Astrocyte (in vitro differentiated cells and primary cell): ENCODE results near the gene IQCN. TPM values are rescaled to one million over a fixed set of nuclear protein-coding genes. Genes with fewer than 3 reads are reported as not detected.

Source experiments
- DNase-seq: peaks from one replicate; pipeline ENCODE4 v3.0.0-alpha.2; 2010; ENCODE audit warnings: low read depth
- FAIRE-seq: peaks from 2 replicates; lab custom pipeline; 2011; peaks lifted over from hg19 to GRCh38; lab: Jason Lieb, UNC
- H2AFZ ChIP-seq: 2 replicates; pipeline ENCODE4 v1.6.0; 2012; ENCODE audit warnings: low read depth, low read length, inconsistent platforms
- H3K27ac ChIP-seq: 2 replicates; pipeline ENCODE4 v1.5.1; 2011; ENCODE audit warnings: low read depth, low read length, inconsistent platforms
- H3K27me3 ChIP-seq: 2 replicates; pipeline ENCODE4 v1.6.0; 2011; ENCODE audit warnings: low read length, inconsistent platforms; ENCODE audit not compliant: insufficient read depth
- H3K36me3 ChIP-seq: 2 replicates; pipeline ENCODE4 v1.5.1; 2011; ENCODE audit warnings: low read length, inconsistent platforms; ENCODE audit not compliant: insufficient read depth
- H3K4me1 ChIP-seq: 2 replicates; pipeline ENCODE4 v1.5.1; 2011; ENCODE audit warnings: low read length, inconsistent platforms; ENCODE audit not compliant: insufficient read depth
- H3K4me2 ChIP-seq: 2 replicates; pipeline ENCODE4 v1.6.0; 2012; ENCODE audit warnings: low read length, inconsistent platforms
- H3K4me3 ChIP-seq: 2 replicates; pipeline ENCODE4 v1.5.1; 2011; ENCODE audit warnings: low read depth, mild to moderate bottlenecking, low read length, inconsistent platforms; ENCODE audit not compliant: insufficient read depth
- H3K79me2 ChIP-seq: 2 replicates; pipeline ENCODE4 v1.6.0; 2012; ENCODE audit warnings: mild to moderate bottlenecking, low read length, inconsistent platforms; ENCODE audit not compliant: insufficient read depth
- H3K9ac ChIP-seq: 2 replicates; pipeline ENCODE4 v1.6.0; 2012; ENCODE audit warnings: mild to moderate bottlenecking, low read length, inconsistent platforms
- H3K9me3 ChIP-seq: 2 replicates; pipeline ENCODE4 v1.5.1; 2012; ENCODE audit warnings: low read depth, mild to moderate bottlenecking, low read length, inconsistent platforms; ENCODE audit not compliant: insufficient read depth
- H4K20me1 ChIP-seq: 2 replicates; pipeline ENCODE4 v1.6.0; 2012; ENCODE audit warnings: low read length, inconsistent platforms; ENCODE audit not compliant: insufficient read depth
- H3K27ac Mint-ChIP-seq: one replicate; pipeline ENCODE4 v1.8.0; 2021; ENCODE audit warnings: mild to moderate bottlenecking, mixed read lengths; ENCODE audit not compliant: unreplicated experiment
- H3K27me3 Mint-ChIP-seq: one replicate; pipeline ENCODE4 v1.8.0; 2021; ENCODE audit warnings: low read depth, mixed read lengths; ENCODE audit not compliant: unreplicated experiment
- H3K36me3 Mint-ChIP-seq: one replicate; pipeline ENCODE4 v1.8.0; 2021; ENCODE audit warnings: low read depth, mixed read lengths; ENCODE audit not compliant: unreplicated experiment
- H3K4me1 Mint-ChIP-seq: one replicate; pipeline ENCODE4 v1.8.0; 2021; ENCODE audit warnings: low read depth, mixed read lengths; ENCODE audit not compliant: unreplicated experiment
- H3K4me3 Mint-ChIP-seq: one replicate; pipeline ENCODE4 v1.8.0; 2021; ENCODE audit warnings: mild to moderate bottlenecking, moderate library complexity, mixed read lengths; ENCODE audit not compliant: unreplicated experiment
- H3K9me3 Mint-ChIP-seq: one replicate; pipeline ENCODE4 v1.8.0; 2021; ENCODE audit warnings: mild to moderate bottlenecking, mixed read lengths; ENCODE audit not compliant: unreplicated experiment
- CTCF ChIP-seq: IDR thresholded peaks from 2 replicates; pipeline ENCODE4 v1.5.1; 2011; ENCODE audit warnings: low read depth, mild to moderate bottlenecking, inconsistent platforms, low read length, moderate library complexity; ENCODE audit not compliant: insufficient read depth
- EZH2 ChIP-seq: IDR thresholded peaks from 2 replicates; pipeline ENCODE4 v1.6.1; 2012; ENCODE audit warnings: mild to moderate bottlenecking, low read length, inconsistent platforms; ENCODE audit not compliant: insufficient read depth
- total RNA-seq: library from RNA; stranded (reverse); gene quantifications from 2 replicates; pipeline ENCODE4 v1.2.1, GENCODE V29; 2021

IQCN gene
- total RNA-seq, 1 donor from 2014 or later, result 1.7 TPM

- H3K27me3 ChIP-seq, result peaks cover 22% of the 10 kb centered on the region
- H2AFZ ChIP-seq, result no peak overlapping the region
- no peaks in the 10 kb centered on the region for H3K36me3 Mint-ChIP-seq
- H3K4me1 Mint-ChIP-seq, result peaks cover 4% of the 10 kb centered on the region
- no peak overlapping the region for H3K27ac ChIP-seq
- TF ChIP-seq CTCF, result no peak
- TF ChIP-seq EZH2, result no peak
- peaks cover 9% of the 10 kb centered on the region for H3K4me1 ChIP-seq
- H3K4me3 ChIP-seq, result no peak overlapping the region
- no peak overlapping the region for H3K27ac Mint-ChIP-seq
- H3K4me3 Mint-ChIP-seq, result no peak overlapping the region
- peaks cover 19% of the 10 kb centered on the region for H3K27me3 Mint-ChIP-seq
- no peak overlapping the region for H3K4me2 ChIP-seq
- DNase-seq (no peak), FAIRE-seq (no peak)
- no peaks in the 10 kb centered on the region for H3K9me3 ChIP-seq
- H3K79me2 ChIP-seq, result no peaks in the 10 kb centered on the region
- no peaks in the 10 kb centered on the region for H3K36me3 ChIP-seq
- no peak overlapping the region for H3K9ac ChIP-seq
- no peaks in the 10 kb centered on the region for H3K9me3 Mint-ChIP-seq
- no peaks in the 10 kb centered on the region for H4K20me1 ChIP-seq
Observed at GRCh38 chr19:18227781-18228271, 46.4 kb downstream of the IQCN start.

DNA sequence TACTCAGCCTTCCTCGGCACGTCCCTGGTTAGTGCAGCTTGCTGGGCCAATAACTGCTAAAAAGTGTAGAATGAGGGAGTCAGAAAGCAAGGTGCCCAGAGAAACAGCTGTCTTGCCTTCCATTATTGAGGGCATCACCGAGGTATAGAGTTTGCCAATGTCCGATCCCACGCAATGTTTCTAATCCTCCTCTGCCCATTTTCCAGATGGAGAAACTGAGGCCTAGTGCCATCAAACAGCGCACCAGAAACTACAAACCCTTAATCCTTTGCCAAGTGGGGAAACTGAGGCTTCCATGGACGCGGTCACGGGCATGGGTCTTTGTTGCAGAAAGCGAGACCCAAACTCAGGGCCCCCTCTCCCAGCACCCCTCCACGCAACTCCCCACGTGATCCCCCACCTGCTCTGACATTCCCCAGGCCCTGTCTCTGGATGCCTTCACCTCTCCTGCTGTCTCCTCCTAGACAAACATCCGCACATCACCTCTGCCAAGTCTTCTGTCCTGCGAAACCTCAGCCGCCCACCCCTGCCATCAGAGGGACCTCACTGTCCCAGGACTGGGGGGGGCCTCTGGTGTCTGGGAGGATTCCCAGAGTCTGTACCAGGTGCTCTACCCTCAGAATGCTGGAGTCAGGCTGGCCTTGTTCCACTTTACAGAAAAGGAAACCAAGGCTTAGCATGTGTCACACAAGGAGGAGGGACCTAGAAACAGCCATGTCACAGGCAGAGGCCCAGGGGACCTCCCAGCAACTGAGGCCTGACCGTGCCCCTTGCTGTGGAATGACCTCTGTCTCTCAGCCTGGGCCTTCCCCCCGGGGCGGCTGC, 47.1 kb downstream of the IQCN start:
- peaks cover 16% of the 10 kb centered on the region for H3K27me3 Mint-ChIP-seq
- no peak overlapping the region for H3K4me3 Mint-ChIP-seq
- H3K36me3 ChIP-seq, result no peaks in the 10 kb centered on the region
- TF ChIP-seq CTCF (no peak), EZH2 (no peak)
- H3K27ac ChIP-seq, result no peak overlapping the region
- H3K4me2 ChIP-seq, result no peak overlapping the region
- DNase-seq (no peak), FAIRE-seq (no peak)
- H3K36me3 Mint-ChIP-seq, result no peaks in the 10 kb centered on the region
- no peaks in the 10 kb centered on the region for H4K20me1 ChIP-seq
- H3K9me3 Mint-ChIP-seq, result no peaks in the 10 kb centered on the region
- no peak overlapping the region for H3K27ac Mint-ChIP-seq
- H2AFZ ChIP-seq, result no peak overlapping the region
- peaks cover 9% of the 10 kb centered on the region for H3K4me1 ChIP-seq
- peaks cover 22% of the 10 kb centered on the region for H3K27me3 ChIP-seq
- no peak overlapping the region for H3K4me3 ChIP-seq
- no peak overlapping the region for H3K9ac ChIP-seq
- H3K79me2 ChIP-seq, result no peaks in the 10 kb centered on the region
- H3K9me3 ChIP-seq, result no peaks in the 10 kb centered on the region
- H3K4me1 Mint-ChIP-seq, result peaks cover 4% of the 10 kb centered on the region
